IPS-18c (cell line): ENCODE data around the gene NANOG.
"Not testable (repeated sequence)": the region's sequence is repeated elsewhere in the genome, so short reads cannot be mapped to it uniquely, and the experiment has no call there.

Source experiments
- H3K4me3 ChIP-seq: 2 replicates; pipeline ENCODE4 v1.7.0; 2013; ENCODE audit warnings: low read depth, mild to moderate bottlenecking, low read length, moderate library complexity; ENCODE audit not compliant: insufficient read depth
- H3K9me3 ChIP-seq: one replicate; pipeline ENCODE4 v1.6.1; 2013; ENCODE audit warnings: mild to moderate bottlenecking, low read length, moderate library complexity; ENCODE audit not compliant: control insufficient read depth, insufficient read depth

Gene NANOG

DNA sequence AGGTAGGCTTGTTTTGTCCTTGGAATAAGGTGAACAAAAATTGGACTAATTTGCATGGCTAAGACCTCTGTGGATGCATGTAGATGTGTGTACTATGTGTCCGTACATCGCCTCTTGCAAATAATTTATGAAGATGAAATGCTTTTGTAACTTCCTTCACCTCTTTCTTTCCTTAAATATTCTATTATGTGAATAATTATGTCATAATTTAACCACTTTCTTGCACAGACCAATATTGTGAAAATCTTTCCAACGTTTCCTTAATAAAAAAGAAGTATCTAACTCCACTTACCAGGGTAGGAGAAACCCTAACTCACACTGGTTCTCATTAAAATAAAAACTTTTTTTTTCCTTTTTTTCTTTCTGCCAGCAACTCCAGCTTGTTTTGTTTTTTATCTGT, 4.0 kb downstream of the NANOG start:
- Histone ChIP-seq H3K9me3 (no peaks in the 10 kb centered on the region), H3K4me3 (no peak overlapping the region)

DNA sequence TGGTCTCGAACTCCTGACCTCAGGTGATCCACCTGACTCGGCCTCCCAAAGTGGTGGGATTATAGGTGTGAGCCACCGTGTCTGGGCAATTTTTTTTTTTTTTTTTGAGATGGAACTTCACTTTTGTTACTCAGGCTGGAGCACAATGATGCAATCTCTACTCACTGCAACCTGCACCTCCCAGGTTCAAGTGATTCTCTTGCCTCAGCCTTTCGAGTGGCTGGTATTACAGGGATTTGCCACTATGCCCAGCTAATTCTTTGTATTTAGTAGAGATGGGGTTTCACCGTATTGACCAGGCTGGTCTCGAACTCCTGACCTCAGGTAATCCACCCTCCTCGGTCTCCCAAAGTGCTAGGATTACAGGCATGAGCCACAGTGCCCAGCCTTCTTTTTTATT, 8.1 kb downstream of the NANOG start:
- not testable (repeated sequence) for H3K9me3 ChIP-seq, H3K4me3 ChIP-seq

DNA sequence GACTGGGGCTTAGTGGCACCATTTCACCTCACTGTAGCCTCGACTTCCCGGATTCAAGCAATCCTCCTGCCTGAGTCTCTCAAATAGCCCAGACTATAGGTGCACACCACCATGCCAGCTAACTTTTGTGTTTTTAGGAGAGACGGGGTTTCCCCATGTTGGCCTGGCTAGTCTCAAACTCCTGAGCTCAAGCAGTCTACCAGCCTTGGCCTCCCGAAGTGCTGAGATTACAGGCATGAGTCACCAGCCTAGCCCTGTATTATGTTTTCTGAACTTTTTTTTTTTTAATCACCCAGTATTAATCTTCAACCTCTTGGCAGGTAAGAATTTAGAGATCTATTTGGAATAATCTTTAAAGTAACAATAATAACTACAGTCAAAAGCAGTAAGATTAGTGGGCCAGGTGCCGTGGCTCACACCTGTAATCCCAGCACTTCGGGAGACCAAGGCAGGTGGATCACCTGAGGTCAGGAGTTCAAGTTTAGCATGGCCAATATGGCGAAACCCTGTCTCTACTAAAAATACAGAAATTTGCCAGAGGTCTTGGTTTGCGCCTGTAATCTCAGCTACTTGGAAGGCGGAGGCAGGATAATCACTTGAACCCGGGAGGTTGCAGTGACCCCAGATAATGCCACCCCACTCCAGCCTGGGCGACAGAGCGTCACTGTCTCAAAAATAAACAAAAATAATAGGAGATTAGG, 8.6 kb downstream of the NANOG start:
- no peaks in the 10 kb centered on the region for H3K9me3 ChIP-seq
- no peak overlapping the region for H3K4me3 ChIP-seq

DNA sequence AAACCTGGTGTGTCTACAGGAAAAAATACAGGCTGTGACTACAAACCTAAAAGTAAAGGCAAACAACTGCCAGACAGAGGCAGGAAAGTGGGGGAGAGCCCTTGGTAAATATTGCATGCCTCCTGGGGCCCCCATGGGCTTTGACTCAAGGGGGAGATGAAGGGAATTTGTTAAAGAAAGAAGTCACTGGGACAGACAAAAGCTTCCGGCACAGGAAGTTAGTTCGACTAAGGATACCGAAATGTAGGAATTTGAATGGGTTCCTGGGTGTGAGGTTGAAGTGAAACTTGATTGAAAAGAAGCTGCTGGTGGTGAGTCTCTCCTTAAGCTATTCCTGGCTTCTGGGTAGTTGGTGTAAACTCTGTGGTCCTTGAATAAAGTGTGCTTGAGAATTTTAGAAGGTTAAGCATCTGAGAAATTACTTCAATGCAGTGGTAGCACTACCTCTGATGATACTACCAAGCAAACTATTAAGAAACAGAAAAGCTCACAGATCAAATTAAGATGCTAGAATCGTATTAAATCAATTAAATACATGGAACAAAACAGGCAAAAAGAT, 9.6 kb downstream of the NANOG start:
- H3K9me3 ChIP-seq, H3K4me3 ChIP-seq: not testable (repeated sequence)

DNA sequence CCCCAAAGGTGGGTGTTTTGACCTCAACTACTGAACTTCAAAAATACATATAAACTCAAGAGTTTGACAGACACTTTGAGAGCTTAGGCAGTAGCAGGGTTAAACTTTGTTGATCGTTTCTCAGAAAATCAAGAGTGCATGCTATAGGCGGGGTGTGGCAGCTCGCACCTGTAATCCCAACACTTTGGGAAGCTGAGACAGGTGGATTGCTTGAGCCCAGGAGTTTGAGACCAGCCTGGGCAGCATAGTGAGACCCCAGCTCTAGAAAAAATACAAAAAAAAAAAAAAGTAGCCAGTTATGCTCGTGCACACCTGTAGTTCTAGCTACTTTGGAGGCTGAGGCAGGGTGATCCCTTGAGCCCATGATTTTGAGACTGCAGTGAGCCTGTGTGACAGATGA, 12.3 kb downstream of the NANOG start:
- no peaks in the 10 kb centered on the region for H3K9me3 ChIP-seq
- no peak overlapping the region for H3K4me3 ChIP-seq

DNA sequence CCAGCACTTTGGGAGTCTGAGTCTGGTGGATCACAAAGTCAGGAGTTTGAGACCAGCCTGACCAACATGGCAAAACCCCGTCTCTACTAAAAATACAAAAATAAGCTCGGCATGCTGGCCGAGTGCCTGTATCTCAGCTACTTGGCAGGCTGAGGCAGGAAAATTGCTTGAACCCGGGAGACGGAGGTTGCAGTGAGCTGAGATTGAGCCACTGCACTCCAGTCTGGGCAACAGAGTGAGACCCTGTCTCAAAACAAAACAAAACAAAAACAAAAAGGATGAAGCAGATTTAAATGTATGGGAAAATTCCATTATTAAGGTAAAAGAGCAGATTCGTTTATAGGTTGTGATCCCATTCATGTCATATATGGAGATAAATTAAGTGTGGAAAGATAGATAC, 17.1 kb downstream of the NANOG start:
- not testable (repeated sequence) for H3K4me3 ChIP-seq, H3K9me3 ChIP-seq

DNA sequence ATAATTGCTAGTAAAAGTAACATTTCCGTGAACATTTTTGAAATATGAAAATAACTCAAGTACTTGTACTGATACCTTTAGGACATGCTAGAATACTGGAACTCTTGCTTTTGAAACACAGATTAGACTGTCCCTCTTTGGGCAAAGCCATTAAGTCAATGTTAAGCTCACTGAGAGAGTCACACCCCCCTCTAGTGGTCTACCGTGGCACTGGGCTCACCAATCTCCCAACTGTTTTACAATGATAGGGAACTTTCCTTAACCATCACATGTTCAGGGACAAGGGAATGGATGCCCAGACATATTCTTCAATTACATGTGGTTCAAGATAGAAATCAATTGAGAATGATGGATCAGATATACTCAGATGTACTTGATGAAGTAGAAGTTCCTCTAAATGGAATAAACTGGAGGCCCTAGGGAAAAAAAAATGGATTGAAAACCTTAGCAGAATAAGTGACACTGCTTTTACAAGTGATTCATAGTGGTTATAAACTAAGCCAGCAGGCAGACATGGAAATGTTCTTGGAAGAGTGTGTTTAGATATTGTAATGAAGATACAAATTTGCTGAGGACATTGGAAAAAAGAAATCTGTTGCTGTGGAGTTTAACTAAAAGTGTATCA, 17.8 kb downstream of the NANOG start:
- no peaks in the 10 kb centered on the region for H3K9me3 ChIP-seq
- no peak overlapping the region for H3K4me3 ChIP-seq

DNA sequence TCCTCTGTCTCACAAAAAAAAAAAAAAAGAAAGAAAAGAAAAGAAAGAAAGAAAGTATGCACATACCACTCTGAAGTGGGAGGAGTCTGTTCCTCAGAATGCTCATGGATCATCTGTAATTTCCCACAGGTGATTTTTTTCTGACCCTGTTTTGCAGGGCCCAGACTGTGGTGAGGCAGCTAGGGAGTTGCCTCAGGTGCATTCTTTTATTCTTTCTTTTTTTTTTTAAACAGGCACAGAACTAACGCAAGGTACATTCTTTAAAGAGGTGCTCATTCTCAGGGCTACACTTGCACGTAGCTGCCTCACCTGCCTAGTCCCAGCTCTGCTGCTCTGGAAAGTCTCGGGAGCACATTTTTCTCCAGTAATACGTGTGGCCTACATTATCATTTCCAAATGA, 36.6 kb downstream of the NANOG start:
- not testable (repeated sequence) for H3K9me3 ChIP-seq, H3K4me3 ChIP-seq

DNA sequence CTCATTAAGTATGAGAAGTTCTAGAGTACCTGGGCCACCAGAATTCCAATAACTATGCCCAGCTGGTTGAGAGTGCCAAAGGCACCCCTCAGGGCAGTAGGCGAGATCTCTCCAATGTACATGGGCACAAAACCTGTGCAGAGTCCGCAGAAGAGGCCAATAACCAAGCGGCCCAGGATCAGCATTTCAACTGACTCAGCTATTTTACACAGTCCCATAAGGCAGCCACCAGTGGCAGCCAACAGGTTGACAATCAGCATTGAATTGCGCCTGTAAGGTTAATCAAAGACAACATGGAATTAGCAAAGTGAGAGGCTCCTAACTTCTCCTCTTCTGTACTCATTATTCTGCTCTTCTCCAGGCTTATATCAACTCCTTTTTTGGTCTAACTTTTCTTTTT, 40.5 kb downstream of the NANOG start:
- not testable (repeated sequence) for H3K4me3 ChIP-seq, H3K9me3 ChIP-seq

DNA sequence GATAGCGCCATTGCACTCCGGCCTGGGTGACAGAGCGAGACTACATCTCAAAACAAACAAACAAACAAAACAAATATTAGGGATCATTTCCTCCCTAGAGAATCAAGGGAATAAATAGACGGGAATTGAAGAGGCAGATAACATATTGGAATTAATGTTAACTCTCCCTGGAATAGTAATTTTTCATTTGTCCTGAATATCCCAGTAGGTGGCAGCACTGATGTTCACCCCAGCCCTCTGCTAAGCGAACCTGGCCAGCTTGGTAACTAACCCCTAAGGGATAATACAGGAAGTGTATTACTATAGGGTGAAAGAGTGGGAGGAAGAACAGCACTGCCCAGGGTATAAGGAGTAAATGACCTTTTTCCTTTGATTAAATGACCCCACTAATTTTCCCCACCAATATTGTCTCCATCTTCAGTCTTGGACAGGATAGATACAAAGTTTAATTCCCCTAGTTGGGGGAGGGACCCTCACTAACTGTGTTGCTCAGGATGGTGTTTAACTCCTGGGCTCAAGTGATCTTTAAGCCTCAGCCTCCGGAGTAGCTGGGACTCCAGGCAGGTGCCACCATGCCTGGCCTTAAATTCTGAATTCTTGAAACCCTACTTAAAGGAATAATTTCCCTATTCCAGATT, 43.0 kb downstream of the NANOG start:
- no peak overlapping the region for H3K4me3 ChIP-seq
- H3K9me3 ChIP-seq: no peaks in the 10 kb centered on the region

DNA sequence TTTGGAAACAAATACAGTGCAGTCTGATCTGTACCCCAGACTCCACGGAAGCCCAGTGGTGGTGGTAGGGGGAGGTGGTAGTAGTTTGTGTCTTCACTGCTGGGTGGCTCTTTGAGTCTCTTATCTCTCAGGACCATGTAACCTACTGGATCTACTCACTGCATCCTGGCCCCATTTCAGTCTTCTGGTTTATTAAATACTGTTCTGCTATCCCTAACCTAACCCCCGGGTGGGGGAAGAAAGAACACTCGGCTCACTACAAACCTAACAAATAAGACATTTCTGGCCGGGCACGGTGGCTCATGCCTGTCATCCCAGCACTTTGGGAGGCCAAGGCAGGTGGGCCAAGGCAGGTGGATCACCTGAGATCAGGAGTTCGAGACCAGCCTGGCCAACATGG, 44.0 kb downstream of the NANOG start:
- not testable (repeated sequence) for H3K9me3 ChIP-seq

DNA sequence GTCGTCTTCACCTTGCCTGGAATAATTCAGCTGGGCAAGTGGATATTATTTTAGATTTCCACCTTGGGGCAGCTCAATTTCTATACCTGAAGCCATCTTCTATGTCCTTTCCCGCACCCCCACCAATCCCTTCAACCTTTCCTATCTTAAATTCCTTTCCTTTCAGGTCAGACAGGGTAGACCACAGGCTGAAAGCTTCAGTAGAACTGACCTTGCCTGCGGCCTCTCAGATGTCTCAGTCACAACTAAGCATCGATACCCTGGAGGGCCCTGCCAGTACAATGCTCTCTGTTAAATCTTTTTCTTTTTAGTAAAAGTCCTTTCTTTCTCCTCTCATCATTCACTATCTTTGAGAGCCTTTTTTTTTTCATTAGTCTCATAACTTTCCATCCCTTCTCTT, 44.6 kb downstream of the NANOG start:
- H3K4me3 ChIP-seq: no peak overlapping the region
- no peaks in the 10 kb centered on the region for H3K9me3 ChIP-seq

More for the DNA sequence above, 44.0 kb downstream of the NANOG start:
- not testable (repeated sequence) for H3K4me3 ChIP-seq

DNA sequence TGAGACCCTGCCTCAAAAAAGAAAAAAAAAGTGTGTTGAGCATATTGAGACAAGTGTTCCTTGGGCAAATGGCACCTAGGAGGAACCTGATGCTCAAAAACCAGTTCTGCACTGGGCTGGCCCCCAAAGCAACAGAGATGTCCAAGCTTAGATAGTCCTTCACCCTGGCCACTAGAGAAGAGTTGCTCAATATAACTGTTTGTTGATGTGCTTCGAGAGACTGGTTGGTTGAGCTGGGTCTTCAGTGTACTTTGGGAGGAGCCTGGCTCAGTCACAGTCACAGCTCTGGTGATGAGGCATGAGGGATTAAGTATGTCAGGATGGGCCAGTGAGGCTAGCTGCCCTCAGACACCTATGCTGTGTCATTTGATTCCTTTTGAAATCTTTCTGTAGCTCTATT, 45.5 kb downstream of the NANOG start:
- no peaks in the 10 kb centered on the region for H3K9me3 ChIP-seq
- H3K4me3 ChIP-seq: no peak overlapping the region

DNA sequence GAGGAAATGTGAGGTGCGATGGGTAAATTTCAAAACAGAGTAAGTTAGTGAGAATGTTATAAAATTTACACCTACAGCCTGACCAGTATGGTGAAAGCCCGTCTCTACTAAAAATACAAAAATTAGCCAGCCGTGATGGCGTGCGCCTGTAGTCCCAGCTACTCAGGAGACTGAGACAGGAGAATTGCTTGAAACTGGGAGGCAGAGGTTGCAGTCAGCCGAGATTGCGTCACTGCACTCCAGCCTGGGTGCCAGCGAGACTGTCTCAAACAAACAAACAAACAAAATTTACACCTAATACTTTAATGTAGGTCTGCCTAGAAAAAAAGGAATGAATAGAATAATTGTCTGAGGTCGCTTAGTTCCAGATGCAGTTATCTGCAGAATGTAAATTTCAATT, 45.9 kb downstream of the NANOG start:
- Histone ChIP-seq H3K9me3 (no peaks in the 10 kb centered on the region), H3K4me3 (no peak overlapping the region)

DNA sequence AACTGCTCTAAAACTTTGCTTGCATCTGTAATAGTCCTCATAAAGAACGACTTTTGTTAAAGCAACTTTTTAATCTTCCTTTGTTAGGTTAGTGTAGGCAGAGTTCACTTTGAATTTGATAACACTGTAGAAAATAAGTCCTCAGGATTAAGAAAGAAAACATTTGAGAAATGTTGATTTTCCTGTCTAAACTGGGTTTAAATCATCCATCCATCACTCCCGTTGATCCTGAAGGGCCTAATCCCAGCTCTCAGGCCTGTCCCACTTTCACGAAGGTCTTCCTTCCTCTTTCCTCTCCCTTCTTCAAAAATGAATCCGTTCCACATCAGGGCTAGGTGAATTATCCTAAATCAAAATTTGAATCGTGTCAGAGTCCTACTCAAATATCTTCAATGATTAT, 46.6 kb downstream of the NANOG start:
- Histone ChIP-seq H3K4me3 (no peak overlapping the region), H3K9me3 (no peaks in the 10 kb centered on the region)

DNA sequence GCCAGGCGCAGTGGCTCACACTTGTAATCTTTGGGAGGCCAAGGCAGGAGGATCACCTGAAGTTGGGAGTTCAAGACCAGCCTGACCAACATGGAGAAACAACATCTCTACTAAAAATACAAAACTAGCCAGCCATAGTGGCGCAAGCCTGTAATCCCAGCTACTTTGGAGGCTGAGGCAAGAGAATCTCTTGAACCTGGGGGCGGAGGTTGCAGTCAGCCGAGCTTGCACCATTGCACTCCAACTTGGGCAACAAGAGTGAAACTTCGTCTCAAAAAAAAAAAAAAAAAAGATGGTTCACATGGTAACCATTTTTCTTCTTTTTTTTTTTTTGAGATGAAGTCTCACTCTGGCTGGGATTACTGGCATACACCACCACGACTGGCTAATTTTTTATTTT, 48.2 kb downstream of the NANOG start:
- H3K4me3 ChIP-seq: no peak overlapping the region
- H3K9me3 ChIP-seq: no peaks in the 10 kb centered on the region

DNA sequence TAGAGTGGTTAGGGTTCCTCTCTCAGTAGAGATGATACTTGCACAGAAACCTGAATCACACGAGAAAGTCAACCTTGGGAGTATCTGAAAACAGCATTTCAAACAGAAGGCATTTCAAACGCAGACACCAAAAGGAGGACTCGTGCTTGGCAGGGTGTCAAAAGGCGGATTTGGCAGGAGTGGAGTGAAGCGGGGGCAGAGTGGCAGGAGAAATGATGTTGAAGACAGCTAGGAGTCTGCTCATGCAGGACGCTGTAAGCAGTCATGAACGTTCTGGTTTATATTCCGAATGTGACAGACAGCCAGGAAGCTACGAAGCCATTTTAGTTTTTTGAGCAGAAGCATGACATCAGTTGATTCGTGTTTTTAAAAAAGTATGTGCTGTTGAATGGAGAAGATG, 50.0 kb downstream of the NANOG start:
- not testable (repeated sequence) for H3K9me3 ChIP-seq, H3K4me3 ChIP-seq

DNA sequence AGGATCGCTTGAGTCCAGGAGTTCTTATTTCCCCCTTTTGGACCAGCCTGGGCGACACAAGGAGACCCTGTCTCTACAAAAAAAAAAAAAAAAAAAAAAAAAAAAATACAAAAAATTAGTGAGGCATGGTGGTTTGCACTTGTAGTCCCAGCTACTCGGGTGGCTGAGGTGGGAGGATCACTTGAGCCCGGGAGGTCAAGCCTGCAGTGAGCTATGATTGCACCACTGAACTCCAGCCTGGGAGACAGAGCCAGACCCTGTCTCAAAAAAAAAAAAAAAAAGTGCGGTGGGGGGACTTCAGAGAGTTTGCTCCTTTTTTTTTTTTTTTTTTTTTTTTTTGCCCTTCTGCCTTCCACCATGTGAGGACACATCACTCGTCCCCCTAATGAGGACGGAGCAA, 50.6 kb downstream of the NANOG start:
- H3K4me3 ChIP-seq: not testable (repeated sequence)

More for the DNA sequence above, 50.6 kb downstream of the NANOG start:
- not testable (repeated sequence) for H3K9me3 ChIP-seq
